SK-N-SH (cell line): Measurements from ENCODE around the gene OPN1SW. TPM values are rescaled to one million over a fixed set of nuclear protein-coding genes. Genes with fewer than 3 reads are reported as not detected.

Source experiments
- CTCF ChIA-PET: fragments of 300-600, 350-600 bp; formaldehyde crosslinking; extraction: SDS; loops from one replicate; lab custom pipeline; 2021; lab: Yijun Ruan, JAX
- POLR2A ChIA-PET: fragments of 350-600 bp; sonication (Branson Sonifier 250); formaldehyde crosslinking; extraction: SDS; loops from one replicate; lab custom pipeline; 2020; ENCODE audit warnings: antibody characterized with exemption, inconsistent platforms; lab: Yijun Ruan, JAX
- DNase-seq: peaks from one replicate; pipeline ENCODE4 v3.0.0; 2012
- H2AFZ ChIP-seq: fragments of 200-600 bp; sonication (generic); 2 replicates; pipeline ENCODE4 v1.8.1; 2016; ENCODE audit warnings: antibody characterized with exemption, mild to moderate bottlenecking, low read depth
- H3F3A ChIP-seq: fragments of 200-600 bp; sonication (generic); replicated peaks from 2 replicates; pipeline ENCODE3; 2016; ENCODE audit warnings: antibody characterized with exemption, mild to moderate bottlenecking; ENCODE audit not compliant: insufficient read depth
- H3K27ac ChIP-seq, 2 experiments: fragments of 200-500 bp in 1 of 2; fragments of 200-600 bp in 1 of 2; sonication (Bioruptor generic) in 1 of 2; sonication (generic), shearing (Covaris generic) in 1 of 2; 2 replicates each; pipeline versions ENCODE4 v1.5.1 to v1.6.1; 2014 to 2016; ENCODE audit warnings: low read depth in 2 of 2, inconsistent platforms in 1 of 2, low read length in 1 of 2, mild to moderate bottlenecking in 1 of 2, mixed read lengths in 1 of 2
- H3K27me3 ChIP-seq: fragments of 200-600 bp; sonication (generic), shearing (Covaris generic); 2 replicates; pipeline ENCODE4 v1.6.1; 2016; ENCODE audit warnings: mixed run types; ENCODE audit not compliant: insufficient read depth
- H3K36me3 ChIP-seq, 2 experiments: fragments of 200-500 bp in 1 of 2; fragments of 200-600 bp in 1 of 2; sonication (Bioruptor generic) in 1 of 2; sonication (generic) in 1 of 2; replicated peaks in 1 of 2; 2 replicates each; pipeline versions ENCODE3 to v1.5.1; 2014 to 2016; ENCODE audit warnings: low read length in 1 of 2, mild to moderate bottlenecking in 1 of 2; ENCODE audit not compliant: insufficient read depth in 2 of 2, control insufficient read depth in 1 of 2
- H3K4me1 ChIP-seq, 2 experiments: fragments of 200-500 bp in 1 of 2; fragments of 200-600 bp in 1 of 2; sonication (Bioruptor generic) in 1 of 2; sonication (generic), shearing (Covaris generic) in 1 of 2; 2 replicates each; pipeline versions ENCODE4 v1.5.1 to v1.6.1; 2014 to 2016; ENCODE audit warnings: low read depth in 1 of 2, low read length in 1 of 2, mixed run types in 1 of 2; ENCODE audit not compliant: insufficient read depth in 2 of 2, control insufficient read depth in 1 of 2
- H3K4me2 ChIP-seq: fragments of 200-600 bp; sonication (generic), shearing (Covaris generic); 2 replicates; pipeline ENCODE4 v1.6.1; 2017; ENCODE audit warnings: mixed run types
- H3K4me3 ChIP-seq, 2 experiments: fragments of 200-500 bp in 1 of 2; fragments of 200-600 bp in 1 of 2; sonication (Bioruptor generic) in 1 of 2; sonication (generic), shearing (Covaris generic) in 1 of 2; 2 replicates each; pipeline versions ENCODE4 v1.5.1 to v1.8.1; 2014 to 2016; ENCODE audit warnings: low read depth in 2 of 2, inconsistent platforms in 1 of 2, low read length in 1 of 2, mild to moderate bottlenecking in 1 of 2, mixed read lengths in 1 of 2, moderate library complexity in 1 of 2
- H3K79me2 ChIP-seq: fragments of 200-600 bp; sonication (generic); 2 replicates; pipeline ENCODE4 v1.8.1; 2017; ENCODE audit warnings: mild to moderate bottlenecking; ENCODE audit not compliant: insufficient read depth
- H3K9ac ChIP-seq: fragments of 200-600 bp; sonication (generic); 2 replicates; pipeline ENCODE4 v1.6.1; 2017; ENCODE audit warnings: mixed run types
- H3K9me2 ChIP-seq: fragments of 200-600 bp; sonication (generic); 2 replicates; pipeline ENCODE4 v1.6.1; 2017; ENCODE audit warnings: mixed run types
- H3K9me3 ChIP-seq: fragments of 200-600 bp; sonication (generic); 2 replicates; pipeline ENCODE4 v1.6.1; 2017; ENCODE audit warnings: mixed run types, mild to moderate bottlenecking, moderate library complexity
- H4K20me1 ChIP-seq: fragments of 200-600 bp; sonication (generic); 2 replicates; pipeline ENCODE4 v1.6.1; 2017; ENCODE audit warnings: mild to moderate bottlenecking, mixed run types; ENCODE audit not compliant: insufficient read depth
- CHD2 ChIP-seq: fragments of 150-350 bp; IDR thresholded peaks from 2 replicates; pipeline ENCODE4 v1.6.1; 2018; ENCODE audit warnings: low read length; ENCODE audit not compliant: partially characterized antibody
- CTCF ChIP-seq: fragments of 200-600 bp; sonication (generic); IDR thresholded peaks from 2 replicates; pipeline ENCODE4 v1.6.1; 2017; ENCODE audit warnings: antibody characterized with exemption, mild to moderate bottlenecking, moderate library complexity
- ELF1 ChIP-seq: IDR thresholded peaks from 2 replicates; pipeline ENCODE4 v1.4.0; 2012
- EP300 ChIP-seq, 2 experiments: IDR thresholded peaks; 2 replicates each; pipeline versions ENCODE4 v1.4.0 to v1.6.1; 2012; ENCODE audit warnings: borderline replicate concordance in 1 of 2, low read depth in 1 of 2, low read length in 1 of 2
- FOXJ3 ChIP-seq: sonication (generic); formaldehyde crosslinking; IDR thresholded peaks from 2 replicates; pipeline ENCODE4 v1.5.1; 2020; ENCODE audit warnings: mild to moderate bottlenecking, missing genetic modification reagents
- IRF3 ChIP-seq: fragments of 150-350 bp; IDR thresholded peaks from 2 replicates; pipeline ENCODE4 v1.6.1; 2016; ENCODE audit warnings: mild to moderate bottlenecking, low read depth, low read length
- JUND ChIP-seq: IDR thresholded peaks from 2 replicates; pipeline ENCODE4 v1.4.0; 2012
- MEF2A ChIP-seq: IDR thresholded peaks from 2 replicates; pipeline ENCODE4 v1.4.0; 2012; ENCODE audit warnings: low read depth, borderline replicate concordance
- POLR2AphosphoS5 ChIP-seq: IDR thresholded peaks from 2 replicates; pipeline ENCODE4 v1.6.1; 2012; ENCODE audit warnings: low read depth, low read length
- RAD21 ChIP-seq: IDR thresholded peaks from 2 replicates; pipeline ENCODE4 v1.6.1; 2012; ENCODE audit warnings: mild to moderate bottlenecking, low read length
- RCOR1 ChIP-seq: fragments of 150-350 bp; IDR thresholded peaks from 2 replicates; pipeline ENCODE4 v1.6.1; 2017; ENCODE audit warnings: antibody characterized with exemption, low read length
- REST ChIP-seq: IDR thresholded peaks from 2 replicates; pipeline ENCODE4 v1.6.1; 2012; ENCODE audit warnings: mild to moderate bottlenecking, low read depth, low read length, moderate library complexity
- SIN3A ChIP-seq: IDR thresholded peaks from 2 replicates; pipeline ENCODE4 v1.6.1; 2012; ENCODE audit warnings: low read depth, mild to moderate bottlenecking, low read length, moderate library complexity, borderline replicate concordance
- SMC3 ChIP-seq: IDR thresholded peaks from 2 replicates; pipeline ENCODE4 v1.6.1; 2012; ENCODE audit warnings: low read depth, low read length, improper control_type of control experiment
- TAF1 ChIP-seq: IDR thresholded peaks from 2 replicates; pipeline ENCODE4 v1.6.1; 2012; ENCODE audit warnings: low read depth, mild to moderate bottlenecking, low read length, moderate library complexity, borderline replicate concordance
- USF2 ChIP-seq: fragments of 150-350 bp; IDR thresholded peaks from 2 replicates; pipeline ENCODE4 v1.6.1; 2017; ENCODE audit warnings: antibody characterized with exemption, low read length, low read depth, borderline replicate concordance
- YY1 ChIP-seq: IDR thresholded peaks from 2 replicates; pipeline ENCODE4 v1.4.0; 2012; ENCODE audit warnings: low read depth, mild to moderate bottlenecking
- WGBS: methylation state at CpG from one replicate; pipeline ENCODE4 v1.1.6; 2017; ENCODE audit warnings: low lambda C conversion rate; 5-methylcytosine and 5-hydroxymethylcytosine counted together
- polyA plus RNA-seq, 3 experiments: library from polyadenylated mRNA; depleted of rRNA; stranded (reverse); fragments of >200 nt; gene quantifications; 2 replicates each; pipeline ENCODE4 v1.2.3, GENCODE V29; 2012
- TF ChIP-seq, protein P1 (sequence below): IDR thresholded peaks from 2 replicates; pipeline ENCODE4 v1.4.0; 2012; ENCODE audit warnings: low read depth, borderline replicate concordance
- TF ChIP-seq, protein P2 (sequence below): IDR thresholded peaks from 2 replicates; pipeline ENCODE4; 2012

Gene OPN1SW
- polyA plus RNA-seq, 1 of the 3 experiments (the other 2 are of a cell fraction) = 0.05 TPM

DNA sequence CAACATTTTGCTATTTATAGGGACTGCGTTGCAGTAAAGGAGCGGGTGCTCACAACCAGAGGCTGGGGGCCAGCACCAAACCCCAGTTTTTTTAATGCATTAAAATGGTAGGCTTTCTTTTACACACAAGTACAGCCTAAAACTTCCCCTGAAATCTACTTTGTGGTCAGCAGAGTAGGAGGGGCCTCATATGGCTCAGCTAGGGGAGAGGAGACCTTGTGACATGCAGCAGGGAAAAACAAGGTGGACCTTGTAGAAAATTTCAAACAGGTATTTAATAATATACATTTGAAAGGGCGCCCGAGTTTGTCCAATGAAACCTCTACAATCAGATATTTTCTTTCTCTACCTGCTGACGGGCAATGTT, 17.6 kb upstream of the OPN1SW start:
- Histone ChIP-seq H3K9me3 (no peaks in the 10 kb centered on the region), H3K4me3 (peak overlapping the region in 1 of 2 experiments; percentile 85; a peak in 2 of 4 replicates), H3K27ac (peak overlapping the region in 1 of 2 experiments; percentile 82; a peak in 2 of 4 replicates), H3K4me2 (peak overlapping the region; percentile 100; the same call in 1 of the 2 replicates), H3K79me2 (0 out of 2 replicates have a peak, but pooled peaks cover 3% of the 10 kb centered on the region), H2AFZ (no peak overlapping the region), H3K4me1 (peaks cover 15 to 21% of the 10 kb centered on the region in 2 experiments), H3K36me3 (peaks cover 11 to 18% of the 10 kb centered on the region in 2 experiments), H3K27me3 (no peaks in the 10 kb centered on the region), H3K9me2 (no peaks in the 10 kb centered on the region), H3K9ac (no peak overlapping the region), H3F3A (peaks cover 29% of the 10 kb centered on the region), H4K20me1 (no peaks in the 10 kb centered on the region)
- CTCF ChIA-PET = interaction anchor here (0.7 to 2.0 kb wide), 5 partner anchors 12 to 87 kb away, joined by 3 to 4 read pairs (median 3); partner anchors contain the start of gene ATP6V1F
- POLR2A ChIA-PET = no interaction called here
- TF ChIP-seq JUND (no peak), RCOR1 (no peak), SIN3A (no peak), POLR2AphosphoS5 (no peak), CTCF (no peak), USF2 (no peak), RAD21 (no peak), MEF2A (no peak), YY1 (no peak), EP300 (IDR thresholded peaks at IDR 0.05; ENCODE audit: borderline replicate concordance in 1 of 2, low read depth in 1 of 2, low read length in 1 of 2) (no peak), TAF1 (no peak), IRF3 (no peak), CHD2 (no peak), FOXJ3 (CRISPR knock-in tag) (no peak; the same call in 1 of the 2 replicates), ELF1 (no peak), REST (no peak), SMC3 (no peak)
- TF ChIP-seq, protein P1, sequence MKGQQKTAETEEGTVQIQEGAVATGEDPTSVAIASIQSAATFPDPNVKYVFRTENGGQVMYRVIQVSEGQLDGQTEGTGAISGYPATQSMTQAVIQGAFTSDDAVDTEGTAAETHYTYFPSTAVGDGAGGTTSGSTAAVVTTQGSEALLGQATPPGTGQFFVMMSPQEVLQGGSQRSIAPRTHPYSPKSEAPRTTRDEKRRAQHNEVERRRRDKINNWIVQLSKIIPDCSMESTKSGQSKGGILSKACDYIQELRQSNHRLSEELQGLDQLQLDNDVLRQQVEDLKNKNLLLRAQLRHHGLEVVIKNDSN = no peak
- TF ChIP-seq, protein P2, sequence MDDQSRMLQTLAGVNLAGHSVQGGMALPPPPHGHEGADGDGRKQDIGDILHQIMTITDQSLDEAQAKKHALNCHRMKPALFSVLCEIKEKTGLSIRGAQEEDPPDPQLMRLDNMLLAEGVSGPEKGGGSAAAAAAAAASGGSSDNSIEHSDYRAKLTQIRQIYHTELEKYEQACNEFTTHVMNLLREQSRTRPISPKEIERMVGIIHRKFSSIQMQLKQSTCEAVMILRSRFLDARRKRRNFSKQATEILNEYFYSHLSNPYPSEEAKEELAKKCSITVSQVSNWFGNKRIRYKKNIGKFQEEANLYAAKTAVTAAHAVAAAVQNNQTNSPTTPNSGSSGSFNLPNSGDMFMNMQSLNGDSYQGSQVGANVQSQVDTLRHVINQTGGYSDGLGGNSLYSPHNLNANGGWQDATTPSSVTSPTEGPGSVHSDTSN = no peak
- DNase-seq = no peak
- 98% methylated on average over 5 of the region's 5 CpGs for WGBS
